Measurements from ENCODE around the gene GGA3. TPM values are rescaled to one million over a fixed set of nuclear protein-coding genes. Genes with fewer than 3 reads are reported as not detected.
A peak's percentile ranks its signal among the peaks of the same experiment; 100 is the strongest.

GGA3 gene
- total and polyA plus RNA-seq, 10 of the 15 experiments (the other 5 are each of a cell fraction or from before 2014, with no cell fraction given), result 7.0 to 57.5 (median 34.0) TPM

- RAD21 ChIA-PET (ENCODE audit: unreplicated experiment), result interaction anchor here (0.6 to 13.2 kb wide), 46 partner anchors 9 to 458 kb away, joined by 3 to 364 read pairs (median 4); partner anchors contain the start of genes GGA3, GRB2, LLGL2 and MIF4GD
- H3K4me2 ChIP-seq (ENCODE audit: control insufficient read depth, insufficient read depth), result peak within 1 kb of the TSS; percentile 89
- H3K79me2 ChIP-seq (ENCODE audit: control insufficient read depth, insufficient read depth, low read length), result peaks cover 33% of the 10 kb centered on the region
- H3K27me3 ChIP-seq (replicated peaks in 1 of 2; ENCODE audit: control insufficient read depth in 2 of 2, insufficient read depth in 2 of 2, low read length in 1 of 2), result no peaks in the 10 kb centered on the region
- POLR2A ChIA-PET, result interaction anchor here (0.5 to 2.9 kb wide), 35 partner anchors 8 to 276 kb away, joined by 3 to 30 read pairs (median 4); partner anchors contain the start of genes GGA3, GRB2, MIF4GD and MRPS7
- DNase-seq (ENCODE audit: low read depth, low spot score) (peak; percentile 98), FAIRE-seq (peak; percentile 95), ATAC-seq (peak; percentile 95)
- H3K4me3 ChIP-seq, result peak within 1 kb of the TSS; percentile 91
- H3K27ac ChIP-seq (ENCODE audit: control insufficient read depth, insufficient read depth), result peak within 1 kb of the TSS; percentile 83
- WGBS (ENCODE audit: insufficient coverage, insufficient replicate concordance, low lambda C conversion rate, missing lambda C conversion rate), result 1% methylated on average over 57 of the region's 65 CpGs
- peak within 1 kb of the TSS; percentile 66 for H3K9ac ChIP-seq (ENCODE audit: control insufficient read depth, insufficient read depth, low read length)
- BruUV-seq (replicated peaks), result no TSS peak
- H3K9me3 ChIP-seq (replicated peaks; ENCODE audit: control insufficient read depth, insufficient read depth, low read length), result no peaks in the 10 kb centered on the region
- intact Hi-C loops (cut with micrococcal nuclease; ENCODE audit: unreplicated experiment) (loop anchor here (1.0 to 5.0 kb wide), 2 partner anchors 8 to 33 kb away; no protein-coding TSS in a partner anchor), in situ Hi-C loops (cut with MboI) (no loop called here)
- H2AFZ ChIP-seq (ENCODE audit: control insufficient read depth, low read depth, low read length), result peak within 1 kb of the TSS; percentile 85
- peaks cover 12 to 16% of the 10 kb centered on the region in 2 experiments for H3K36me3 ChIP-seq (ENCODE audit: control insufficient read depth in 2 of 2, insufficient read depth in 2 of 2, low read length in 1 of 2)
- SMC1A ChIA-PET (ENCODE audit: uncharacterized antibody, unreplicated experiment), result interaction anchor here (0.6 to 5.2 kb wide), 31 partner anchors 8 to 229 kb away, joined by 3 to 86 read pairs (median 5); partner anchors contain the start of genes GGA3, GRB2, MIF4GD and MRPS7
- no peaks in the 10 kb centered on the region; the same call in 1 of the 2 replicates for H4K20me1 ChIP-seq (ENCODE audit: control insufficient read depth, insufficient read depth)
- CTCF ChIA-PET, result interaction anchor here (0.7 to 4.6 kb wide), 47 partner anchors 9 to 344 kb away, joined by 3 to 65 read pairs (median 5); partner anchors contain the start of genes GGA3, GRB2, MIF4GD and MRPS7
- H3K4me1 ChIP-seq (ENCODE audit: control insufficient read depth, insufficient read depth, low read length), result peaks cover 34% of the 10 kb centered on the region
- TF ChIP-seq ZNF207 (IDR thresholded peaks at IDR 0.05; ENCODE audit: borderline replicate concordance), result peak; percentile 45; the same call in 1 of the 2 replicates
- no peak for TF ChIP-seq TARDBP (IDR thresholded peaks at IDR 0.05; ENCODE audit: borderline replicate concordance)
- peak; percentile 96 for TF ChIP-seq SP1 (IDR thresholded peaks at IDR 0.05; ENCODE audit: low read depth, low read length)
- no peak for TF ChIP-seq BCL3 (IDR thresholded peaks at IDR 0.05; ENCODE audit: borderline replicate concordance, insufficient read depth, low read depth, low read length, poor library complexity, severe bottlenecking)
- TF ChIP-seq ESRRA (IDR thresholded peaks at IDR 0.05; ENCODE audit: low read length), result no peak
- no peak for TF ChIP-seq WRNIP1 (IDR thresholded peaks at IDR 0.05; ENCODE audit: borderline replicate concordance, low read depth, low read length)
- TF ChIP-seq CBX3 (IDR thresholded peaks at IDR 0.05; ENCODE audit: borderline replicate concordance, low read depth), result no peak
- TF ChIP-seq RFX5 (IDR thresholded peaks at IDR 0.05; ENCODE audit: low read depth, low read length), result peak; percentile 59; the same call in 1 of the 2 replicates
- no peak for TF ChIP-seq ELK1 (IDR thresholded peaks at IDR 0.05; ENCODE audit: low read depth, low read length)
- TF ChIP-seq HDAC2 (IDR thresholded peaks at IDR 0.05), result no peak
- no peak for TF ChIP-seq PRDM15 (CRISPR knock-in tag; IDR thresholded peaks at IDR 0.05)
- no peak for TF ChIP-seq MTA2 (IDR thresholded peaks at IDR 0.05; ENCODE audit: low read depth)
- peak; percentile 83 for TF ChIP-seq IRF3 (IDR thresholded peaks at IDR 0.05)
- no peak for TF ChIP-seq KDM1A (IDR thresholded peaks at IDR 0.05; ENCODE audit: borderline replicate concordance)
- no peak; the same call in 1 of the 2 replicates for TF ChIP-seq STAT1 (conservative IDR thresholded peaks at IDR 0.05)
- TF ChIP-seq SUZ12 (IDR thresholded peaks at IDR 0.05; ENCODE audit: unreplicated experiment), result no peak
Measured at GRCh38 chr17:75289115-75289831, 27.9 kb upstream of the GGA3 start, which contains the start of gene SLC25A19. SLC25A19 (minus strand) TSS chr17:75289433; CDS start chr17:75286764, 2,669 bp downstream.

Measured in GM12878 (cell line).